Neural cell (in vitro differentiated cells): ENCODE results near the gene PSPN.

ENCODE experiments used
- EZH2 ChIP-seq: fragments of 200-600, 300-800 bp; shearing (Covaris generic), sonication (generic); IDR thresholded peaks from 2 replicates; pipeline ENCODE4 v1.6.1; 2014; ENCODE audit warnings: antibody characterized with exemption, low read length, borderline replicate concordance, mild to moderate bottlenecking; ENCODE audit not compliant: insufficient read depth, poor library complexity, severe bottlenecking
- MXI1 ChIP-seq: fragments of 450-650 bp; conservative IDR thresholded peaks from 2 replicates; pipeline ENCODE4 v1.6.1; 2014; ENCODE audit warnings: antibody characterized with exemption, mild to moderate bottlenecking; ENCODE audit not compliant: poor library complexity, severe bottlenecking
- POLR2AphosphoS5 ChIP-seq: IDR thresholded peaks from 2 replicates; pipeline ENCODE4 v1.6.1; 2012
- TAF1 ChIP-seq: IDR thresholded peaks from 2 replicates; pipeline ENCODE4 v1.6.1; 2012; ENCODE audit warnings: low read depth
- TF ChIP-seq, protein P1 (sequence below): fragments of 450-650 bp; IDR thresholded peaks from 2 replicates; pipeline ENCODE4 v1.5.1; 2014; ENCODE audit warnings: antibody characterized with exemption, mild to moderate bottlenecking, moderate library complexity; ENCODE audit not compliant: poor library complexity, severe bottlenecking

DNA sequence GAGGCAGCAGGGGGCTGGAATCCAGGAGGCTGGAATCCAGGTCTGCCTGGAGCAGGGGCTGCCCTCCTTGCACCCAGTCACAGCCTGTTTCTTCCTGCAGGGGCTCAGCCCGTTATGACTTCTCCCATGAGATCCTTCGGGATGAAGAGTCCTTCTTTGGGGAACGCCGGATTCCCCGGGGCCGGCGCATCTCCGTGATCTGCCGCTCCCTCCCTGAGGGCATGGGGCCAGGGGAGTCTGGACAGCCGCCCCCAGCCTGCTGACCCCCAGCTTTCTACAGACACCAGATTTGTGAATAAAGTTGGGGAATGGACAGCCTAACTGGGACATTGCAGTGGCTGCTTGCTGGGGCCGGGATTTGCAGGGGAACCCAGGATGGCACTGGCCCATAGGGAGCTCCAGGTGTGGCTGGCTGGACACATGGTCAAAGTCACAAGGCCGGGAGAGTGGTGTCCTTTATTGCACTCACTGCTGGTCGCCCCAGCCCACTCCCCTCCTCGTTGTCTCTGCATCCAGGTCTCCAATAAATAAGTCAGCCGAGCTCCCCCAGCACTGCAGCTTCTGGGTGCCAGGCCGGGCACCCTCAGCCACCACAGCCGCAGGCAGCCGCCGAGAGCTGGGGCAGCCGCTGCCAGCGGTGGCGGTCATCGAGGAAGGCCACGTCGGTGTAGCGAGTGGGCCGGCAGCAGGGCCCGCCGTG is 872 bp downstream of the PSPN start:
- TF ChIP-seq TAF1 (no peak), MXI1 (no peak), POLR2AphosphoS5 (no peak), EZH2 (no peak)
- TF ChIP-seq, protein P1, sequence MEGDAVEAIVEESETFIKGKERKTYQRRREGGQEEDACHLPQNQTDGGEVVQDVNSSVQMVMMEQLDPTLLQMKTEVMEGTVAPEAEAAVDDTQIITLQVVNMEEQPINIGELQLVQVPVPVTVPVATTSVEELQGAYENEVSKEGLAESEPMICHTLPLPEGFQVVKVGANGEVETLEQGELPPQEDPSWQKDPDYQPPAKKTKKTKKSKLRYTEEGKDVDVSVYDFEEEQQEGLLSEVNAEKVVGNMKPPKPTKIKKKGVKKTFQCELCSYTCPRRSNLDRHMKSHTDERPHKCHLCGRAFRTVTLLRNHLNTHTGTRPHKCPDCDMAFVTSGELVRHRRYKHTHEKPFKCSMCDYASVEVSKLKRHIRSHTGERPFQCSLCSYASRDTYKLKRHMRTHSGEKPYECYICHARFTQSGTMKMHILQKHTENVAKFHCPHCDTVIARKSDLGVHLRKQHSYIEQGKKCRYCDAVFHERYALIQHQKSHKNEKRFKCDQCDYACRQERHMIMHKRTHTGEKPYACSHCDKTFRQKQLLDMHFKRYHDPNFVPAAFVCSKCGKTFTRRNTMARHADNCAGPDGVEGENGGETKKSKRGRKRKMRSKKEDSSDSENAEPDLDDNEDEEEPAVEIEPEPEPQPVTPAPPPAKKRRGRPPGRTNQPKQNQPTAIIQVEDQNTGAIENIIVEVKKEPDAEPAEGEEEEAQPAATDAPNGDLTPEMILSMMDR, result no peak
